HG02943 (cell line): ENCODE results near the gene USP4.

ENCODE experiments used
- ATAC-seq: cut with Tn5 transposase; IDR thresholded peaks from one replicate; pipeline ENCODE4 v1.9.1; 2021; ENCODE audit warnings: mild to moderate bottlenecking, low read depth, moderate library complexity; ENCODE audit not compliant: unreplicated experiment

Gene USP4

DNA sequence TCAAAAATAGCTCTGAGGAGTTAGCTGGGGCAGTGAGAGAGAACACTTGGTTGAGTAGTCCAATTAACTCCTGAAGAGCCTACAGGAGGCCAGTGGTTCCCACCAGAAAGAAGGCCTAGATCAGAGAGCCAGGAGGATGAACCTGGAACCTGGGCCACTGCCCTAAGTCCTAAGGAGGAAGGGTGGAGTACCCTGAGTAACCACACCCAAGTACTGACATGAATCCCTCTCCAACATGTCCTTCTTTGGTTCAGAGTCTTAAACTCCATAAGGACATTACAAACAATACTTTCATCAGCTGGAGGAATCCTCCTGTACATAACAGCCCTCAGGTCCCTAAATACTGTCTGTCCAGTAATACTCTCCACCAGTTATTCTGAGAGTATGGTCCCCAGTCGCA, 37.2 kb downstream of the USP4 start:
- no peak for ATAC-seq

DNA sequence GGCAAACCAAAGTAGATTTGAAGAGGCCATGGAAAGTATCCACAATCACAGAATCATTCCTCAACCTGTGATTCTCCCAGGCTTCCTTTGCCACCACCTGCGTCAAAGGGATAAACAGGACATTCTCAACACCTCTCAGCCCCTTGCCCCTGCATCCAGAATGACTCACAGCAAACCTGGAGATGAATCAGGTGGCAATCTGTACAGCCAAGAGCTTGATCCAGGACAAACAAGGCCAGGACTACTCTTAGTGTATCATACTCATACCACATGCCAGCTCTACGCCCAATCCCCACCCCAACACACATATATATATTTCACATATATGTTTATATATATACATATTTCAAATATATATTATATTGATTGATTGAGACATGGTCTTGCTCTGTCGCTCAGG, 39.3 kb downstream of the USP4 start:
- ATAC-seq: no peak

DNA sequence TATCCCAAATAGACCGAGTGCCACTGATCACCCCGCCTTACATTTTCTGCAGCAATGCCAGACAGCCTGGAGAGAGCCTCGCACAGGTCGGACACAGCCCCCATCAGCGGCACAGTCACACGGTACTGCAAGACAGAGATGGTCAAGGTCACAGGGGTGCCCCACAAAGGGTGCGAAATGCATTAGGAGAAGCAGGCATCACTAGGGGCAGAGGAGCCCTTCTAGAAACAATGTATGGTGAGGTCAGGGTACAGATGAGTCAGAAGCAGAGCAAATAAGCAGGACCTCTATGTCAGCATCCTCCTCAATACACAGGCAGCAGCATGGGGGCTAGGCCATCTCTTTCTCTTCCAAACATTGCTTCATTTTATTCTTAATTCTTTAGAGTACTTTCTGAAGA, 41.3 kb downstream of the USP4 start:
- ATAC-seq: no peak

DNA sequence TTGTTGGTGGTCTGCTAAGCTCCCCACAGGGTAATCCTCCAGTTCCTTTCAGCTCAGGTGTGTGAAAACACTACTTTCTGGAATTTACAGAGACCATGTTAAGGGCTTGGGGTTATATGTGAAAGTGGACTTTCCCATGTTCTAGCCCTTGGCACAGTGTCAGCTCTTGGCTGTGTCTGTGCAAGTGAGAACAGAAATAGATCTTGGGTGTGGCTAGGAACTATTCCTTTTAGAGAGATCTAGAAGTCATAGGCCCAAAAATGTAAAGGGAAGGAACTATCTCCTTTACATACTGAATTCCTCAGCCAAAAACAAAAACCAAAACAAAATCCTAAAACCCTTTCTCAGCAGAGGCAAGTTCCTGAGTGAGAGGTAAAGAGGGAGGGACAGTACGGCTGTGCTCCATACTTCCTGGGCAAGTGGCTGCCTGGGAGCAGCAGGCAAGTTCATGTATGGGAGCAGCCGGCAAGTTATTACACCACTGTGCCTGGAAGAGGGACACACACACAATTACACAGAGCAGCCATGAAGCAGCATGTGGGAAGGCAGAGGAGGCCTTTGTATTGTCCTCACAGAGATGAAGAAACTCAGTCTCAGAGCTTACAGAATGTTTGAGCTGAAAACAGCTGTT, 43.0 kb downstream of the USP4 start:
- ATAC-seq: no peak

DNA sequence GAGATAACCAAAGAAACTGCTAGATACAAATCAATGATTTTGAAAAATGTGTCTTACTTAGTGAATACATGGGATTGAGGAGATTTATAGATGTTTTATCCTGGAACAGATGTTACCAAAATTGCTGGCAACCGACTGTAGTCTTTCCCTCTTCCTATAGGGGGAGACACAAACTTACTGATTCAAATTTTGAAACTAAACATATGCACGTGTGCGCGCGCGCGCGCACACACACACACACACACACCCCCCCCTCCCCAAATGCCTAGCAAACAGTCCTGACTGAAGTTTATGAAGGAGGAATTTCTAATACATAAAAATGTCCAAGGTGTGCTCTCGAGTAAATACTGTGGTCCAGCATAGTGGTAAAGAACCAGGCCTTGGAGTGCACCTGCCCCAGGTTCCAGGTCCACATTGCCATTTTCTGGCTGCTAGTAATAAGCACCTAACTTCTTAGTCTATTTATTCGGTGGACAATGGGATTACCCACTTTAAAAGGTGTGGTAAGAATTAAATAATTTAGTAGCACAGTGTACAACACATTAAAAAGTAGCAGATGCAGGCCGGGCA, 44.3 kb downstream of the USP4 start:
- ATAC-seq: no peak

DNA sequence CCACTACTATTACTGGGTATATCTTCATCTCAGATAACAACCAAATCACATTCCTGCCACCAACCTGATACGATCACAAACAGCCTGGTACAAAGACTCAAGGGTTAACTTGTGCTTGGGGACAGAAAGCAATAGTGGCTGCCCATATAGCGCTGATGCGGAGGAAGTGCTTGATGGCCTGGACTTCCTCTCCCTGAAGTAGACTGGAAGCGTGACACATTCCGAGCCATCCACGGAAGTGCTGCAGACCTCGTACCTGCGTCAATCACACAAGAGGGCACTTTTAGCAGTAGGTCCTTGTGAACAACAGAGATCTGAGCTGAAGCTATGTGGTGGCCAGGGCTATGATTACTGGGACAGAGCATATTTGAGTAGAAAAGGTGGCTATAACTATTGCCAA, 45.5 kb downstream of the USP4 start:
- ATAC-seq: no peak

DNA sequence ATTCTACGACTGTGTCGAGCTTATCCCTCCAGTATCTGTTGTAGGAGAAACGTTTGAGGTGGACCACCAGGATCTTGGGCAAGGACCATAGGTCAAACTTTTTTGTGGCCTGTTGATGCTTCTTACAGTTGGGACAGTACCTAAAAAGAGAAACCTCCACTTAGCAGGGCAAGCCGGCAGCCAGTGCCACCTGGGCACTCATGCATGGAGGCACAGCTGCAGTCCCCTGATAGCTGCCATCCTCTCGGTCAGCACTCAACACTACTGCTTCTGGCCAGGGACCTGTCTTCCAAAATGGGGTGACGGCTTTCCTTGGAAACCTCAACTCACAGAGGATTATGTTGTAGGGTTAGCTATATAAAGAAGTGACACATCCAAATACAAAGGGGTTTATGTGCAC, 55.9 kb downstream of the USP4 start:
- ATAC-seq: no peak

DNA sequence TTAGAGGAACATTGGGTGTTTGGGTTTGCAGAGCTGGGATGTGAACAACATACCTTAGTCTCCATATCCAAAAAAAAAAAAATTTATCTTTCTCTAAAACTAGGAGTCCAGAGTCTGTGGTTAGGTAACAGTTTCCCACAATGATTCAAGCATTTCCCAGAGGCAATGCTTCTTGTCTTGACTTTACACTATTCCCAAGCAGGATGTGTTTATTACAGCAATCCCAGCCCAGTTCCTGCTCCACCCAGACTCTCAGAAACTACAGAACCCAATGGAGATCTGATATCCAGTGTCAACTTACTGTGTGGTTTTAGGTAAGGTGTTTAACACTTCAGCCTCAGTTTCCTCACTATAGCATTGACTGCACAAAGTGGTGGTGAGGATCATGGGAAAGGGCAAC, 60.5 kb downstream of the USP4 start:
- no peak for ATAC-seq

DNA sequence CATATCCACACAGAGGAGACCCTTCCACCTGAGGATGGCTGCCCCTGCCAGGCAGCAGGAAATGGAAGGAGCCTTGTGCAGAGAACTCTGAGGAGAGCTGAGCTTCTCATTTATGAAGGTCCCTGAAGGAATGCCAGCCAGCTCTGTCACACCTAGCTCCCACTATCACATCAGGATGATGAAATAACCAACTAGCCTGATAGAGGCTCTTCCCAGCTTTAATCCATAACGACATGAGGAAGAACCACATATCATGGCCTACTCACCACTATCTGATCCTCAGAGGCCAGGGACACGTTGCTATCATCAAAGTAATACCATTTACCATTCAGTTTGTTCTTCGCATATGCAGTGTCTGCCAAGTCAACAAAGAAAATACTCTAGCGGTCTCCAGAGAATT, 61.3 kb downstream of the USP4 start:
- ATAC-seq: no peak

DNA sequence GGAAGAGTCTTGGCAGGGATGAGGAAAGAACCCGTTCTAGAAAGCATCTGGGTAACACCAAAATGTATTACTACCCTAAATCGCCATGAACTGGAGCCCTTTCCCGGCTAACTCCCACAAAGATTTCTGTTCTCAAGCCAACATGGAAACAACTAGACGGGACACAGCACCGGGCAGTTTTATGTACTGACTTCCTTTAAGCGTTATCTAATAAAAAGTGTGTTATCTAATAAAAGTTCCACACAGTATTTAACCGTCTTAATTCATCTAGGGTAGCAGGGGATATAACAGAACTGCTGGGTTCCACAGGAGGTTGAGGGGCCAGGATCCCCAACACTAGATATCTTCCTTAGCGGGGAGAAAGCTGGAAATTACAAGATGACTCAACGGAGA, 62.5 kb downstream of the USP4 start:
- ATAC-seq: no peak

DNA sequence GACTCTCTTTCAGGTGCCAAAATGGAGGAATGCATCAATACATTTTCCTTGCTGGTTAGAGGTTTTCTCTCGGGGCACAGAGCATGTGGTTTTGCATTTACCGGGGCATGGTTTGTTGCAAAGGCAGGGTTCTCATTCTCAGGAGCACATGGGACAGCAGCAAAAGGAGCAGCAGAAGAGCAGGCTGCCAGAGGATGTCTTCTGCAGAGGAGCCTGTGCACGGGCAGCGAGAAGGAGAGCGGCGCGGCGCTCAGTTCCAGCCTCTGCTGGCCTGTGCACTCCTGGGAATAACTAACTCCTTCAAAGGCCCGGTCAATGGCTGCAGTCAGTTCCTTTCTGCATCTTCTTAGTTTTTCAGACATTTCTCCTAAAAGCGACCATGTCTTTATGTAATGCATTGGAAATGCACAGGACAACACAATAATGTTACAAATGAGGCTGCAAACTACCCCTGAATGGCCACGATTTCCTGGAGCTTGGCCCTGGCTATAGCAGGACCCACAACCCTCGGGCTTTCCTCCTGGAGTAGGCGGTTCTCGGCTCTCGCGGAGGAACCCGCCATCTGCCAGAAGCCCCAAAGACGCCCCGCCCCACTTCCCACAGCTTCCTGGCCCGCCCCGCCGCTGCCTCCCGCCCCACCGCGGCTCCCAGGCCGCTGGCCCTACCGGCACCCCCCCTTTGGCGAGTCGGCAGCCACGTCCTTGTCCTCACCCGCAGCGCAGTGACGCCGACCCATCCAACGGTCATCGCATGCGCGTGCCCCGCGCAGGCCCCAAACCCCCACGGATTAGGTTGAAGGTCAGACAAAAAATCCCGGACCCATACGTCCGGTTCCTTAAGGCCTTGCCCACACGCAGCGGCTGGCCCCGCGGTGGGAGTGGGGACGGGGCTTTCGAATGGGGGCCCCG, 63.1 kb downstream of the USP4 start, which contains the start of gene C3orf62:
Gene C3orf62 (minus strand): TSS at position 758 of the 908 bp plus-strand sequence. CDS start 360 bp downstream, at position 398.
- ATAC-seq: no peak

DNA sequence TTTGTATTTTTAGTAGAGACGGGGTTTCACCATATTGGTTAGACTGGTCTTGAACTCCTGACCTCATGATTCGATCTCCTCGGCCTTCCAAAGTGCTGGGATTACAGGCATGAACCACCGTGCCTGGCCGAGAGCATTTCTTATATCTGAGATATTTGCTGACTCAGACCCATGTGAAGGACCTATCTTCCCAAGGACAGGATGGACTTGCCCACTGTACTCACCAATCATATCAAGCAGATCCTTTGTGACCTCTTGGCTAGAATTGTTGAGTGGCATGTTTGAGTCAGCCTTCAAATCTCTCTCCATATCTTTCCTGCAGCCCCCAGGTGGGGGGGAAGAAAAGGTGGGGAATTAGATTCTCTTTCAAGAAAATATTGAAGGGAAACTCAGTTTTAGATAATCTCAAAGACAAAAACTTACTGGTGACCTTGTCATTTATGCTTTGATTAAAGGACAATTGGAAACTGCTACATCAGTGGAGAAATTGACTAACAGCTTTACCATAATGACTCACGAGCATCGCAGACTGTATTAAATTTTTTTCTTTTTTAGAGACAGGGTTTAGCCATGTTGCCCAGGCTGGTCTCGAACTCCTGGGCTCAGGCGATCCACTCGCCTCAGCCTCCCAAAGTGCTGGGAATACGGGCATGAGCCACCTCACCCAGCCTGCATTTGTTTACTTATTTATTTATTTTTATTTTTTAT, 65.9 kb downstream of the USP4 start:
- no peak for ATAC-seq

DNA sequence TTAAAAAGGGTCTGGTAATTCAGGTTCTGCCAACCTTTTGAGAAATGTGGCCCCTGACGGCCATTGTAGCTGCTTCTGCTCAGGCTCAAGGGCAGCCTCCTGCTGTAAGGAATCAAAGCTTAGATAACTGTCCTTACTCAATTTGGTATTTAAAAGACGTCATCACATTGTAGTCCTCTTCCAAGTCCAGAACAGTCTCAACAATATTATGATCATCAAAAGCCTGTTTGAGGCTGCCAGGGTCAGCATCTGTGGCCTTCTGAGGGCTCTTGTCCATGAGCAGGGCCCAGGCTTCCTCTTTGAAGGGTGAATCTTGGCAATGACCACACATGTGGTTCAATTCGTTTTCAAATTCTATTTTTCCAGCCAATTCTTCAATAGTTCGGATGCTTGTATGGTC, 68.8 kb downstream of the USP4 start:
- ATAC-seq: no peak

DNA sequence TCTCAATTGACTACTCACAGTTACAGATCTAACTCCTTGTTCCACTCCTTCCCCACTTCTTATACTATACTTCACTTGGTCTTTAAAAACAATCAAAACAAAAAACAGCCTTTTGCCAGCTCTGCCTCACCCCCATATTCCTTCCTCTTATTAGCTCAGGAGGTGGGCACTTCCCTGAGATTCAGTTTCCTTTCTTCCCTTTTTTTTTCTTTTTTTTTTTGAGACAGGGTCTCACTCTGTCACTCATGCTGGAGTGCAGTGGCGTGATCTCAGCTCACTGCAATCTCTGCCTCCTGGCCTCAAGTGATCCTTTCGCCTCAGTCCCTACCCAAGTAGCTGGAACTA, 69.7 kb downstream of the USP4 start:
- no peak for ATAC-seq

DNA sequence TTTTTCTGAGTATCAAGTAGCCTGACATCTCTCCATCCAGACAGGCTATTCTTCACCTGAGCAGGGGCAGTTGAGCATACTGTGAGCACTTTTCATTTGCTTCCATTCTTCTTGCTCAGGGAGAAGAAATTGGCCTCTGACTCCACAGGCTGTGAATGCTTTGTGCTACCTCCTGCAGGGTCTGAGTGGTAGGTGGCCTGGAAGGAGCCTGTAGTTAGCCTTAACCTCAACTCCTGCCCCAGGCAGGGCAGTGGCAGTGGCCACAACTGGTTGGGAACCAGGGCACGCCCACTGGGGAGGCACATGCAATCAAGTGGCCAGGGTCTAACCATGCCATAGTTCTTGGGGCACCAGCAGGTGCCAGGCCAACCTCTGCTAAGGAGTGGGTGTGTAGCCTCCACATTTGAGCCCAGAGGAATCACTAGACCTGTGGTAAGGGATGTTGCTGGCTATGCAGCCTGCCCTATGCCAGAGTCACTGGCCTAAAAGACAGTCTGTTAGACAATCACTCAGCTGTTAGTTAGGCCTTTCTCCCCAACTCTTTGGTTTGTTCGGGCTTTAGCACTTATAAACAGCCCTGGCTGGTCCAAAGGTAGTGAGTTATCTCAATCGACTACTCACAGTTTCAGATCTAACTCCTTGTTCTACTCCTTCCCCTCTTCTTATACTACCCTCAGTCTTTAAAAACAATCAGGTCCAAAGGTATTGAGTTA, 70.3 kb downstream of the USP4 start:
- no peak for ATAC-seq

DNA sequence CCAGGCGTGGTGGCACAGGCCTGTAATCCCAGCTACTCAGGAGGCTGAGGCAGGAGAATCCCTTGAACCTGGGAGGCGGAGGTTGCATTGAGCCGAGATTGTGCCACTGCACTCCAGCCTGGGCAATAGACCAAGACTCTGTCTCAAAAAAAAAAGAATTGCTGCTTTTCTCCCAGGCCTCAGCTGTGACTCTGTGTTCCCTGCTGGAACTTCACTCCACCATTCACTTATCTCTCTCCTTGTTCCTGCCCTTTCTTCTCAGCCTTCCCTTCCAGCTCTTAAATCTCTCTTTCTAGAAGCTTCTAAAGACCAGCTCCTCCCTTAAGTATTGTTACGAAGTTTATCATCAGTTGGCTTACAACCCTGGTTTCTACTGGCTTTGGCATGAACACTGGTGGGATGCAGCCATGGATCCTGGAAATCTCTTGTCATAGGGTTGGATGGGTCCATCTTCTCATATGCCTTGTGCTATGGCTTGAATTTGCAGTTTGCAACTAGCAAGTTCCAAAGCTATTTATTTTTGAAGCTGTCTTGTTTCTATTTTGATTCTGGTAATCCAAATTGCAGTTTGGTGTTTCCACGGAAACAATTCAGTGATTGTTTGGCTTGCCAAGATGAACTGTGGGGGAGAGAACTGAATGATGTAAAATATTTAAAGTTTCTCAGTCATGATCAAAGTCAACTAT, 73.3 kb downstream of the USP4 start:
- ATAC-seq: no peak

DNA sequence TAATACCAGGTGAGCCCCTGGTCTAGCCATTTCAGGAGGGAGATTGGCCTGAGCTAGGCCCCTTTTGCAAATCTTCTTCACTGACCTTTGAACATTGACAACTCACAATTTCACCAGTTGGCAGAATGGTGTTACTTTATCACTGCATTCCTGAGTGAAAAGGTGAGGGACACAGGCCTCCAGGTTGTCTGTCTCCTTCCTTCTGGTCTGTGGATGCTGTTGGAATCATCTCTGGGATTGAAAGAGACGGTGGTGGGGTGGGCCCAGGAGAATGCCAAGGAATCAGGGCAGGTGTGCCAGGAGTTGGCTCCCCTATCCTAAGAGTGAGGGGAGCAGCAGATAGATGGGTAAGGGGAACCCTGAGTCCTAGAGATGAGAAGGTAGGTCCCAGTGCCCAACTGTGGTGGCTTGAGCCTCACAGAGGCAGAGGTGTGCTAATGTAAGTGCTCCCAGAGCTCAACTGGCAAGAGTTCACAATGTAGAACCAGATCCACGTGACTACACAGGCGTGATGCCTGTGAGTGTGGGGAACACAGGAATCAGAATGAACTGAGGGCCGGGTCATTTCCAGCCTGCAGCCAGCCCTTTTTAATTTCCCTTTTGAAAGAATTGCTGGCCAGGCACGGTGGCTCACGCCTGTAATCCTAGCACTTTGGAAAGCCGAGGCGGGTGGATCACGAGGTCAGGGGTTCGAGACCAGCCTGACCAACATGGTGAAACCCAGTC, 74.0 kb downstream of the USP4 start:
- ATAC-seq: no peak

DNA sequence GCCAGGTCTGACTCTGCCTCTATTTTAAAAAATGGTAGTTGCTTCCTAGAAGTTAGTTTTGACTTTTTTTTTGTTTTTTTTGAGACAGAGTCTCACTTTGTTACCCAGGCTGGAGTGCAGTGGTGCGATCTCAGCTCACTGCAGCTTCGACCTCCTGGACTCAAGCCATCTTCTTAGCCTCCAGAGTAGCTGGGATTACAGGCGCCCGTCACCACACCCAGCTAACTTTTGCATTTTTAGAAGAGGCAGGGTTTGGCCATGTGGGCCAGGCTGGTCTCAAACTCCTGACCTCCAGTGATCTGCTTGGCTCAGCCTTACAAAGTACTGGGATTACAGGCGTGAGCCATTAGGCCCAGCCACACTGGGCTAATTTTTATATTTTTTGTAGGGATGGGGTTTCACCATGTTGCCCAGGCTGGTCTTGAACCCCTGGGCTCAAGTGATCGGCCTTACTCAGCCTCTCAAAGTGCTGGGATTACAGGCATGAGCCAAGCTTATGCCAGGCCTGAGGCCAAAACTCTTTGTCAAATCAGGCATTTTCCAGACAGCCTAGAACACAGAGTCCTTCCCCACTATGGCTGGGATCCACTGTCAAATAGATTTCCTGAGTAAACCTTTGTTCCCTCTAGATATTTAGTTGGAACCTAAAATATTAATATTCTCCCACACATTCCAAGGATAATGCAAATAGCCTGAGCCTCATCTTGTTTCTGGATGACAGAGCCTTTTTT, 76.5 kb downstream of the USP4 start:
- ATAC-seq: no peak
